Measurements from ENCODE around the gene RGSL1.

DNA sequence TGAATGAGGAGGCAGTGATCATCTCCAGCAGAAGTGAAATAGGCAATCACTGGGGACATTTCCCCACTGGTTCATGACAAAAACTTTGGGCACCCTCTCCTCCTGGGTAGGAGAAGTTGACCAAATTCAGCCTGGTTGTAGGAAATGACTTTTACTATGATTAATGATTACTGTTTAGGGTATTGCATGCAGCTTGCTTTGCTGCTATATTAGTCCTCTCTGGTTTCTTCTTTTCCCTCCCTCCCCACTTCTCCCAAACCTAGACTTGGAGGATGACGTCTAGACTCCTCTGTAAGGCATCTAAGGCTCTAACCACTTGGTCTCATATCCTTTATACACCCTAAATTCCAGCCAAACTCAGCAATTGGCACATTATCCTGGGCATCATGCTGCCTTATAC, 157.6 kb downstream of the RGSL1 start:
- TF ChIP-seq, protein P1, sequence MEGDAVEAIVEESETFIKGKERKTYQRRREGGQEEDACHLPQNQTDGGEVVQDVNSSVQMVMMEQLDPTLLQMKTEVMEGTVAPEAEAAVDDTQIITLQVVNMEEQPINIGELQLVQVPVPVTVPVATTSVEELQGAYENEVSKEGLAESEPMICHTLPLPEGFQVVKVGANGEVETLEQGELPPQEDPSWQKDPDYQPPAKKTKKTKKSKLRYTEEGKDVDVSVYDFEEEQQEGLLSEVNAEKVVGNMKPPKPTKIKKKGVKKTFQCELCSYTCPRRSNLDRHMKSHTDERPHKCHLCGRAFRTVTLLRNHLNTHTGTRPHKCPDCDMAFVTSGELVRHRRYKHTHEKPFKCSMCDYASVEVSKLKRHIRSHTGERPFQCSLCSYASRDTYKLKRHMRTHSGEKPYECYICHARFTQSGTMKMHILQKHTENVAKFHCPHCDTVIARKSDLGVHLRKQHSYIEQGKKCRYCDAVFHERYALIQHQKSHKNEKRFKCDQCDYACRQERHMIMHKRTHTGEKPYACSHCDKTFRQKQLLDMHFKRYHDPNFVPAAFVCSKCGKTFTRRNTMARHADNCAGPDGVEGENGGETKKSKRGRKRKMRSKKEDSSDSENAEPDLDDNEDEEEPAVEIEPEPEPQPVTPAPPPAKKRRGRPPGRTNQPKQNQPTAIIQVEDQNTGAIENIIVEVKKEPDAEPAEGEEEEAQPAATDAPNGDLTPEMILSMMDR (IDR thresholded peaks at IDR 0.05; ENCODE audit: poor library complexity, severe bottlenecking): no peak
- TF ChIP-seq POLR2AphosphoS5 (IDR thresholded peaks at IDR 0.05) (no peak), EZH2 (IDR thresholded peaks at IDR 0.05; ENCODE audit: borderline replicate concordance, insufficient read depth, low read length, poor library complexity, severe bottlenecking) (no peak), MXI1 (conservative IDR thresholded peaks at IDR 0.05; ENCODE audit: poor library complexity, severe bottlenecking) (no peak)
- TF ChIP-seq, protein P2, sequence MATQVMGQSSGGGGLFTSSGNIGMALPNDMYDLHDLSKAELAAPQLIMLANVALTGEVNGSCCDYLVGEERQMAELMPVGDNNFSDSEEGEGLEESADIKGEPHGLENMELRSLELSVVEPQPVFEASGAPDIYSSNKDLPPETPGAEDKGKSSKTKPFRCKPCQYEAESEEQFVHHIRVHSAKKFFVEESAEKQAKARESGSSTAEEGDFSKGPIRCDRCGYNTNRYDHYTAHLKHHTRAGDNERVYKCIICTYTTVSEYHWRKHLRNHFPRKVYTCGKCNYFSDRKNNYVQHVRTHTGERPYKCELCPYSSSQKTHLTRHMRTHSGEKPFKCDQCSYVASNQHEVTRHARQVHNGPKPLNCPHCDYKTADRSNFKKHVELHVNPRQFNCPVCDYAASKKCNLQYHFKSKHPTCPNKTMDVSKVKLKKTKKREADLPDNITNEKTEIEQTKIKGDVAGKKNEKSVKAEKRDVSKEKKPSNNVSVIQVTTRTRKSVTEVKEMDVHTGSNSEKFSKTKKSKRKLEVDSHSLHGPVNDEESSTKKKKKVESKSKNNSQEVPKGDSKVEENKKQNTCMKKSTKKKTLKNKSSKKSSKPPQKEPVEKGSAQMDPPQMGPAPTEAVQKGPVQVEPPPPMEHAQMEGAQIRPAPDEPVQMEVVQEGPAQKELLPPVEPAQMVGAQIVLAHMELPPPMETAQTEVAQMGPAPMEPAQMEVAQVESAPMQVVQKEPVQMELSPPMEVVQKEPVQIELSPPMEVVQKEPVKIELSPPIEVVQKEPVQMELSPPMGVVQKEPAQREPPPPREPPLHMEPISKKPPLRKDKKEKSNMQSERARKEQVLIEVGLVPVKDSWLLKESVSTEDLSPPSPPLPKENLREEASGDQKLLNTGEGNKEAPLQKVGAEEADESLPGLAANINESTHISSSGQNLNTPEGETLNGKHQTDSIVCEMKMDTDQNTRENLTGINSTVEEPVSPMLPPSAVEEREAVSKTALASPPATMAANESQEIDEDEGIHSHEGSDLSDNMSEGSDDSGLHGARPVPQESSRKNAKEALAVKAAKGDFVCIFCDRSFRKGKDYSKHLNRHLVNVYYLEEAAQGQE (IDR thresholded peaks at IDR 0.05; ENCODE audit: borderline replicate concordance): no peak

Measured in neural cell (in vitro differentiated cells).